ENCODE data around the gene SAMD4A.

SAMD4A gene

DNA sequence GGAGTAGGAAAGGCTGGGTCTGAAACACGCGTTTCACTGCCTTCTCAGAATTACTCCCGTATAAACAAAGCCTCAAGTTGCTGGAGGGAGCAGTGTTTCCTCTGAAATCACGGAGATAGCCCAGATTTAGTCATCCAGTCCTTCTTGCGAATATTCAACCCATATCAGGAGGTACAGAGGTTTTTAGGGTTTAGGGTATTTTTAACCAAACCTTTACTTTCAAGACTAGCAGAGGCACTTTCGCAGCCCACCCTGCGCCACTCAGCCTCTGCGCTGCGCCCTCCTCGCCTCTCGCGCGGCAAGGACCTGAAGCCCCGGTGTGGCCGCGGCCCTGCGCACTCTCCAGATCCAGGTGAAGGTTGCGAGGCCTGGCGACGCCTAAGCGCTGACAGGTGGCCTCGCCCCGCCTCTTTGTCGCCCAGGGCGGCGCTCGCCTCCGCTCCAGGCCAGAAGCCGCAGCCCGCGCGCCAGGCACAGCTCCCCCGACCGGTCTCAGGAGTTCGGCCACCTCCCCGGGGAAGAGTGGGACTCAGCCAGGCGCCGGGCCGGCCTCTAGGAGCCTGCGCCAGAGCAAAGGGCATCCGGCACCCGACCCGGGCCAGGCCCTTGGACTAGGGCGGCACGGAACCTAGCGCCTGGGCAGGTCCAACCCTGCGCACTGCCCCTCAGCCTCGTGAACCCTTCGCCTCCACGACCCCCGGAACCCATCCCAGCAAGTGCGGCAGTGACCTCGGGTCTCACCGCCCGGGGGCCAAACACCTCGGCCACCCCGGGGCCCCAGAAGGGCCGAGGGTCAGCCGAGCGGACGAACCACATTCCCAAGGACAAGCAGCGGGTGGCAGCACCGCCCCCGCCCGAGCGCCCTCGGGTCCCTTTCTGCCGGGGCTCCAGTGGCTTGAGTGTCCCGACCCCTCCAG, 1.8 kb upstream of the SAMD4A start:
- peak; percentile 47 for DNase-seq (ENCODE audit: low read depth)
- peak overlapping the region; percentile 68 for H3K4me3 ChIP-seq (ENCODE audit: low read length)
- TF ChIP-seq CTCF (conservative IDR thresholded peaks at IDR 0.05; ENCODE audit: low read depth, low read length) = peak; percentile 23

DNA sequence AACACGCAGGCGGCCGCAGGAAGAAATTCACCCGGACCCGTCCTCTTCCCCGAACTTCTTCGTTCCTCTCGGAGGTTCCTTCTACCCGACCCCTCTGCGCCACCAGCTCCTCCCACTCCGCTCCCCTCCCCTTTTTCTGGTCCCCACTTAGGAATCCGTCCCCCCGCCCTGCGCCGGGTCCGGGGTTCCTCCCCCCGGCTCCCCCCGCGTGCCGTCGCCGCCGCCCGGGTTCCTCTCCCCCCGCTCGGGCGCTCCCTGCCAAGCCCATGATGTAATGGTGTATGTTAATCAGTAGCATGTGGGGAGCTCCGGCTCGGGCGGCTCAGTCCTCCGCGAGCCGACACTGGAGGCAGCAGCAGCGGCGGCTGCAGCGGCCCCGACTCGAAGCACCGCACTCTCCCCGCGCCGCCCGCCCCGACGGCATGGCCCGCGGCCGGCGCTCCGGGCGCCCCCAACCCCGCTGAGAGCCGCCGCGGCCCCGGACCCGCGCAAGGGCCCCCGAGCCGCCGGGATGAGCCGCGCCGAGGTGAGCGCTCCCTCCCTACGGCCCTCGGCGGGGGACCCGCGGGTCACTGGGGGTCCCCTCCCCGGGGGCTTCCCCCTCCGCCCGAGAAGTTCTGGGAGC, 1.0 kb upstream of the SAMD4A start:
- DNase-seq (ENCODE audit: low read depth) = peak; percentile 63
- H3K4me3 ChIP-seq (ENCODE audit: low read length) = peak overlapping the region; percentile 81

DNA sequence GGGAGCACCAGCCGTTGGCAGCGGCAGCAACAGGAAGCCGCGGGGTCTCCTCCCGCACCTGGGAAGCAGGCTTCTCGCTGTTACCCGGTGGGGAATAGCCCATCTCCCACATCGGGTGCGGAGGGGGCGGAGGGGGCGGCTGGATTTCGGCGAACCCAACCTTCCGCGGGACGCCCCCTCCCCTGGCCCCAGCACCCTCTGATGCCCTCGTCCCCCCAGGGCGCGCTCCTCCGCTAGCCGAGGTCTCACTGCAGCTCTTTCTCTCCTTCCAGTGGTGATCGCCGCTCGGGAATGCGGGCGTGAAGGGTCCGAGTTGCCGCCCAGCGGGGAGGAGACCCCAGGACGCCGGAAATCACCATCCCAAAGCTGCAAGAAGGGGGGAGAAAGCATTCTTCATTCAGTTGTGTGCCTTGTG, 303 bp downstream of the SAMD4A start:
- no peak for DNase-seq (ENCODE audit: low read depth)

More for the DNA sequence above, 1.0 kb upstream of the SAMD4A start:
- TF ChIP-seq CTCF (conservative IDR thresholded peaks at IDR 0.05; ENCODE audit: low read depth, low read length) = no peak

GRCh38 chr14:54567639-54568561, 972 bp downstream of the SAMD4A start:
- no peak for TF ChIP-seq CTCF (conservative IDR thresholded peaks at IDR 0.05; ENCODE audit: low read depth, low read length)
- peak overlapping the region; percentile 81 for H3K4me3 ChIP-seq (ENCODE audit: low read length)
- DNase-seq (ENCODE audit: low read depth) = no peak

More for the DNA sequence above, 303 bp downstream of the SAMD4A start:
- H3K4me3 ChIP-seq (ENCODE audit: low read length) = peak overlapping the region; percentile 81
- no peak for TF ChIP-seq CTCF (conservative IDR thresholded peaks at IDR 0.05; ENCODE audit: low read depth, low read length)

- H3K4me3 ChIP-seq (ENCODE audit: low read length) = peak overlapping the region; percentile 81
- DNase-seq (ENCODE audit: low read depth) = no peak
- no peak for TF ChIP-seq CTCF (conservative IDR thresholded peaks at IDR 0.05; ENCODE audit: low read depth, low read length)
Measured at GRCh38 chr14:54568821-54569595, 2.1 kb downstream of the SAMD4A start.

DNA sequence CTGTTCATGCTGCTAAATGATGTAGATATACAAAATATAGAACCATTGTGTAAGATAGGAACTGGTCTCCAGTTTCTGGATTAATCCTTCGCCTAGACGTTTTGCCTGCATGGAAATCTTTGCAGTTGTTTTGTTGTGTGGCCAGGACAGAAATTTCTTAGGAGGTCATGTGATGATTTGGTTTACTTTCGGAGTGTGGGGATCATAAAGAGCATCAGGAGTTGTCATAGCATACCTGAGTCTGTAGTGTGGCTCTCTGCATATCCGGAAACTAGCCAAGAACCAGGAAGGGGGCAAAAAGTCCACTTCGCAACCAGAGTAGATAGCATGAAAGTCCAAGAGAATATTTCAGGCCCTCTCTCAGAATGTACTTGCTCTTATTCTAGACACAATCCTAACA, 3.1 kb downstream of the SAMD4A start:
- no peak for DNase-seq (ENCODE audit: low read depth)
- no peak for TF ChIP-seq CTCF (conservative IDR thresholded peaks at IDR 0.05; ENCODE audit: low read depth, low read length)
- H3K4me3 ChIP-seq (ENCODE audit: low read length) = no peak overlapping the region

All from retinal pigment epithelial cell (primary cell).